Breast epithelium (tissue), 3 donors: ENCODE measurements around the gene C2orf15.

Source experiments
- CTCF ChIP-seq, 3 donors: fragments of 450-650 bp; IDR thresholded peaks; one replicate each; pipeline ENCODE4 v1.5.1; 2016 to 2017; ENCODE audit warnings: antibody characterized with exemption in 3 of 3, mild to moderate bottlenecking in 3 of 3, moderate library complexity in 3 of 3
- POLR2A ChIP-seq: fragments of 450-650 bp; IDR thresholded peaks from one replicate; pipeline ENCODE4 v1.6.1; 2016; ENCODE audit warnings: antibody characterized with exemption, mild to moderate bottlenecking, moderate library complexity
- POLR2AphosphoS5 ChIP-seq, 3 donors: sonication (generic); formaldehyde crosslinking; IDR thresholded peaks; one replicate each; pipeline ENCODE4 v1.6.1; 2017; ENCODE audit warnings: antibody characterized with exemption in 3 of 3

- TF ChIP-seq POLR2A, result no peak
- no peak for TF ChIP-seq CTCF (IDR thresholded peaks at IDR 0.05)
- no peak for TF ChIP-seq POLR2AphosphoS5 (IDR thresholded peaks at IDR 0.05)
These were observed 10.8 kb downstream of the C2orf15 start for GRCh38 chr2:99152199-99152895.
